Stimulated activated naive CD8-positive, alpha-beta T cell treated with anti-CD3 and anti-CD28 coated beads, Interleukin-15, Interleukin-2, amounts not matched to agents 100 ng/mL and 50 ng/mL, for 24 hours (primary cell): Measurements from ENCODE around the gene CCDC6.
"Not testable (repeated sequence)": the region's sequence is repeated elsewhere in the genome, so short reads cannot be mapped to it uniquely, and the experiment has no call there.

Experiments
- H3K27ac Mint-ChIP-seq: one replicate; pipeline ENCODE4 v1.8.0; 2021; ENCODE audit warnings: mild to moderate bottlenecking, mixed read lengths
- H3K27me3 Mint-ChIP-seq: one replicate; pipeline ENCODE4 v1.8.0; 2021; ENCODE audit warnings: mixed read lengths
- H3K36me3 Mint-ChIP-seq: one replicate; pipeline ENCODE4 v1.8.0; 2021; ENCODE audit warnings: low read depth, mixed read lengths
- H3K4me1 Mint-ChIP-seq: one replicate; pipeline ENCODE4 v1.8.0; 2021; ENCODE audit warnings: low read depth, mixed read lengths
- H3K4me3 Mint-ChIP-seq: one replicate; pipeline ENCODE4 v1.8.0; 2021; ENCODE audit warnings: mild to moderate bottlenecking, mixed read lengths
- H3K9me3 Mint-ChIP-seq: one replicate; pipeline ENCODE4 v1.8.0; 2021; ENCODE audit warnings: mixed read lengths

CCDC6 gene

DNA sequence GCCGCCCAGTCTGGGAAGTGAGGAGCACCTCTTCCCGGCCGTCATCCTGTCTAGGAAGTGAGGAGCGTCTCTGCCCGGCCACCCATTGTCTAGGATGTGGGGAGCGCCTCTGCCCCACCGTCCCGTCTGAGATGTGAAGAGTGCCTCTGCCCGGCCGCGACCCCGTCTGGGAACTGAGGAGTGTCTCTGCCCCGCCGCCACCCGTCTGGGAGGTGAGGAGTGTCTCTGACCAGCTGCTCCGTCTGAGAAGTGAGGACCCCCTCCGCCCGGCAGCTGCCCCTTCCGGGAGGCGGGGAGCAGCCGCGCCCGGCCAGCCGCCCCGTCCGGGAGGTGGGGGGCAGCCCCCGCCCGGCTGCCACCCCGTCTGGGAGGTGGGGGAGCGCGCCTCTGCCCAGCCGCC, 162.2 kb downstream of the CCDC6 start:
- H3K27me3 Mint-ChIP-seq = peaks cover 11% of the 10 kb centered on the region
- H3K4me3 Mint-ChIP-seq, H3K36me3 Mint-ChIP-seq, H3K27ac Mint-ChIP-seq, H3K4me1 Mint-ChIP-seq, H3K9me3 Mint-ChIP-seq: not testable (repeated sequence)

DNA sequence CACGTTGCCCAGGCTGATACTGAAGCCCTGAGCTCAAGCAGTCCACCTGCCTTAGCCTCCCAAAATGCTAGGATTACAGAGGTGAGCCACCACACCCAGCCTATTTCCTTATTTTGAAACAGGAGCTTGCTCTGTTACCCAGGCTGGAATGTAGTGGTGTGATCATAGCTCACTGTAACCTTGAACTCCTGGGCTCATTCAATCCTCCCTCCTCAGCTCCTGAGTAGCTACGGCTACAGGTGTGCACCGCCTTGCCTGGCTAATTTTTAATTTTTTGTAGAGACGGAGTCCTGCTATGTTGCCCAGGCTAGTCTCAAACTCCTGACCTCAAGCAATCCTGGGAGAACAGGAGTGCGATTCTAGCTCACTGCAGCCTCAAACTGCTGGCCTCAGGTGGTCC, 164.8 kb downstream of the CCDC6 start:
- peaks cover 4% of the 10 kb centered on the region for H3K27me3 Mint-ChIP-seq
- no peak overlapping the region for H3K4me3 Mint-ChIP-seq
- no peak overlapping the region for H3K27ac Mint-ChIP-seq
- H3K36me3 Mint-ChIP-seq = no peaks in the 10 kb centered on the region
- no peaks in the 10 kb centered on the region for H3K4me1 Mint-ChIP-seq
- H3K9me3 Mint-ChIP-seq = no peaks in the 10 kb centered on the region

DNA sequence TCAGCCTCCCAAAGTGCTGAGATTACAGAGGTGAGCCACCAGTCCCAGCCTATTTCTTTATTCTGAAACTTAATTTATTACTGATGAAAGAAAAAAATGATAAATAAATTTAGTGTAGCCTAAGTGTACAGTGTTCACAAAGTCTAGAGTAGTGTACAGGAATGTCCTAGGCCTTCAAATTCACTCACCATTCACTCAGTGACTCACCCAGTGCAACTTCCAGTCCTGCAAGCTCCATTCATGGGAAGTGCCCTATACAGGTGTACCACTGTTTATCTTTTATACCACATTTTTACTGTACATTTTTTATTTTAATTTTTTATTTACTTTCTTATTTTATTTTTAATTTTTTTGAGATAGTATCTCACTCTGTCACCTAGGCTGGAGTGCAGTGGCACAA, 165.3 kb downstream of the CCDC6 start:
- no peaks in the 10 kb centered on the region for H3K36me3 Mint-ChIP-seq
- H3K27ac Mint-ChIP-seq = no peak overlapping the region
- no peak overlapping the region for H3K4me3 Mint-ChIP-seq
- H3K4me1 Mint-ChIP-seq = no peaks in the 10 kb centered on the region
- peaks cover 4% of the 10 kb centered on the region for H3K27me3 Mint-ChIP-seq
- no peaks in the 10 kb centered on the region for H3K9me3 Mint-ChIP-seq
